Measurements from ENCODE around the gene PIPOX. TPM values are rescaled to one million over a fixed set of nuclear protein-coding genes. Genes with fewer than 3 reads are reported as not detected.
A peak's percentile ranks its signal among the peaks of the same experiment; 100 is the strongest.

PIPOX gene, protein sequence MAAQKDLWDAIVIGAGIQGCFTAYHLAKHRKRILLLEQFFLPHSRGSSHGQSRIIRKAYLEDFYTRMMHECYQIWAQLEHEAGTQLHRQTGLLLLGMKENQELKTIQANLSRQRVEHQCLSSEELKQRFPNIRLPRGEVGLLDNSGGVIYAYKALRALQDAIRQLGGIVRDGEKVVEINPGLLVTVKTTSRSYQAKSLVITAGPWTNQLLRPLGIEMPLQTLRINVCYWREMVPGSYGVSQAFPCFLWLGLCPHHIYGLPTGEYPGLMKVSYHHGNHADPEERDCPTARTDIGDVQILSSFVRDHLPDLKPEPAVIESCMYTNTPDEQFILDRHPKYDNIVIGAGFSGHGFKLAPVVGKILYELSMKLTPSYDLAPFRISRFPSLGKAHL
- polyA plus RNA-seq (2013, experiment 1 of 2) = 21.1 TPM
- polyA plus RNA-seq (2013, experiment 2 of 2) = 21.7 TPM

- peak within 1 kb of the TSS; percentile 98 for H3K27ac ChIP-seq (ENCODE audit: low read depth, low read length)
- no peaks in the 10 kb centered on the region for H3K27me3 ChIP-seq (ENCODE audit: insufficient read depth, low read length)
- 15% methylated on average over 13 of the region's 13 CpGs for WGBS
- H3K4me1 ChIP-seq (ENCODE audit: insufficient read depth, low read length) = peaks cover 46% of the 10 kb centered on the region
- peak within 1 kb of the TSS; percentile 18; the same call in 1 of the 2 replicates for H3K4me3 ChIP-seq (ENCODE audit: low read length)
- peak within 1 kb of the TSS; percentile 80 for H3K9ac ChIP-seq (ENCODE audit: low read depth, low read length)
- H3K9me3 ChIP-seq (ENCODE audit: insufficient read depth, low read depth, low read length) = no peaks in the 10 kb centered on the region
- peaks cover 4% of the 10 kb centered on the region; the same call in 1 of the 2 replicates for H3K36me3 ChIP-seq (ENCODE audit: insufficient read depth, low read length)
Measured at GRCh38 chr17:29042679-29043538, at the start of gene PIPOX. Gene PIPOX (plus strand): TSS chr17:29043141. CDS start chr17:29043226, 85 bp downstream.

- Histone ChIP-seq H3K4me3 (ENCODE audit: low read length) (no peak overlapping the region), H3K36me3 (ENCODE audit: insufficient read depth, low read length) (no peaks in the 10 kb centered on the region), H3K27ac (ENCODE audit: low read depth, low read length) (no peak overlapping the region), H3K27me3 (ENCODE audit: insufficient read depth, low read length) (peaks cover 12% of the 10 kb centered on the region; the same call in 1 of the 2 replicates), H3K9ac (ENCODE audit: low read depth, low read length) (no peak overlapping the region), H3K4me1 (ENCODE audit: insufficient read depth, low read length) (peaks cover 9% of the 10 kb centered on the region), H3K9me3 (ENCODE audit: insufficient read depth, low read depth, low read length) (no peaks in the 10 kb centered on the region)
- WGBS = 93% methylated on average over 13 of the region's 13 CpGs
Measured at GRCh38 chr17:28993645-28994426, 49.1 kb upstream of the PIPOX start.

- Histone ChIP-seq H3K27me3 (ENCODE audit: insufficient read depth, low read length) (peaks cover 12% of the 10 kb centered on the region; the same call in 1 of the 2 replicates), H3K9ac (ENCODE audit: low read depth, low read length) (no peak overlapping the region), H3K36me3 (ENCODE audit: insufficient read depth, low read length) (no peaks in the 10 kb centered on the region), H3K4me1 (ENCODE audit: insufficient read depth, low read length) (peaks cover 9% of the 10 kb centered on the region), H3K4me3 (ENCODE audit: low read length) (no peak overlapping the region), H3K27ac (ENCODE audit: low read depth, low read length) (no peak overlapping the region), H3K9me3 (ENCODE audit: insufficient read depth, low read depth, low read length) (no peaks in the 10 kb centered on the region)
- WGBS = 71% methylated on average over 5 of the region's 5 CpGs
Measured at GRCh38 chr17:28996554-28997096, 46.3 kb upstream of the PIPOX start.

GRCh38 chr17:28997806-28998205, 45.1 kb upstream of the PIPOX start:
- Histone ChIP-seq H3K4me3 (ENCODE audit: low read length) (no peak overlapping the region), H3K36me3 (ENCODE audit: insufficient read depth, low read length) (no peaks in the 10 kb centered on the region), H3K4me1 (ENCODE audit: insufficient read depth, low read length) (peaks cover 20% of the 10 kb centered on the region), H3K27me3 (ENCODE audit: insufficient read depth, low read length) (peaks cover 12% of the 10 kb centered on the region; the same call in 1 of the 2 replicates), H3K27ac (ENCODE audit: low read depth, low read length) (no peak overlapping the region), H3K9ac (ENCODE audit: low read depth, low read length) (no peak overlapping the region), H3K9me3 (ENCODE audit: insufficient read depth, low read depth, low read length) (no peaks in the 10 kb centered on the region)
- WGBS = 91% methylated on average over 1 of the region's 1 CpG

- WGBS = 95% methylated on average over 3 of the region's 5 CpGs
- no peaks in the 10 kb centered on the region for H3K36me3 ChIP-seq (ENCODE audit: insufficient read depth, low read length)
- H3K9me3 ChIP-seq (ENCODE audit: insufficient read depth, low read depth, low read length) = no peaks in the 10 kb centered on the region
- peaks cover 21% of the 10 kb centered on the region for H3K27me3 ChIP-seq (ENCODE audit: insufficient read depth, low read length)
- H3K9ac ChIP-seq (ENCODE audit: low read depth, low read length) = no peak overlapping the region
- H3K4me1 ChIP-seq (ENCODE audit: insufficient read depth, low read length) = peaks cover 29% of the 10 kb centered on the region
- H3K4me3 ChIP-seq (ENCODE audit: low read length) = no peak overlapping the region
- H3K27ac ChIP-seq (ENCODE audit: low read depth, low read length) = no peak overlapping the region
Measured at GRCh38 chr17:28999206-28999605, 43.7 kb upstream of the PIPOX start.

GRCh38 chr17:29000973-29001372, 42.0 kb upstream of the PIPOX start:
- WGBS = 97% methylated on average over 4 of the region's 5 CpGs
- Histone ChIP-seq H3K27me3 (ENCODE audit: insufficient read depth, low read length) (peaks cover 36% of the 10 kb centered on the region), H3K27ac (ENCODE audit: low read depth, low read length) (no peak overlapping the region), H3K9me3 (ENCODE audit: insufficient read depth, low read depth, low read length) (no peaks in the 10 kb centered on the region), H3K9ac (ENCODE audit: low read depth, low read length) (no peak overlapping the region), H3K36me3 (ENCODE audit: insufficient read depth, low read length) (no peaks in the 10 kb centered on the region), H3K4me3 (ENCODE audit: low read length) (no peak overlapping the region), H3K4me1 (ENCODE audit: insufficient read depth, low read length) (peaks cover 29% of the 10 kb centered on the region)

DNA sequence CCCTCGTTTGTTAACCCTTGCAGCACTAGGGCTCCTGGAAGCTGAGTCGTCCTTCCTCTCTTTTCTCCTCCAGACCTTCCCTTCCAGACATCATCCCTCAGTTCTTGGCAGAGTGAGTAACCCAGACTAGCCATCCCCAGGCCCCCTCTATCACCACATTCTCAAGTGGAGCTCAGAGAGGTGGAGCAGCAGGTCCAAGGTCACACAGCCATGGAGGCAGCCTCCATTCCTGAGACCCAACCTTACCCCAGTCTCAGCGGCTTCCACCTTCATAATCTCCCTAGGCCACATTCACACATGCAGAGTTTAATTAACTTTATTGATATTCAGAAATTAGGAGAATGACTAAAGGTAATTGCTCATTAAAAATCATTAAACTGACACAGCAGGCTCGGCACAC, 40.1 kb upstream of the PIPOX start:
- no peaks in the 10 kb centered on the region for H3K36me3 ChIP-seq (ENCODE audit: insufficient read depth, low read length)
- peaks cover 30% of the 10 kb centered on the region for H3K4me1 ChIP-seq (ENCODE audit: insufficient read depth, low read length)
- no peak overlapping the region for H3K9ac ChIP-seq (ENCODE audit: low read depth, low read length)
- WGBS = 42% methylated on average over 4 of the region's 4 CpGs
- no peak overlapping the region for H3K4me3 ChIP-seq (ENCODE audit: low read length)
- no peaks in the 10 kb centered on the region for H3K9me3 ChIP-seq (ENCODE audit: insufficient read depth, low read depth, low read length)
- peaks cover 47% of the 10 kb centered on the region for H3K27me3 ChIP-seq (ENCODE audit: insufficient read depth, low read length)
- no peak overlapping the region for H3K27ac ChIP-seq (ENCODE audit: low read depth, low read length)

DNA sequence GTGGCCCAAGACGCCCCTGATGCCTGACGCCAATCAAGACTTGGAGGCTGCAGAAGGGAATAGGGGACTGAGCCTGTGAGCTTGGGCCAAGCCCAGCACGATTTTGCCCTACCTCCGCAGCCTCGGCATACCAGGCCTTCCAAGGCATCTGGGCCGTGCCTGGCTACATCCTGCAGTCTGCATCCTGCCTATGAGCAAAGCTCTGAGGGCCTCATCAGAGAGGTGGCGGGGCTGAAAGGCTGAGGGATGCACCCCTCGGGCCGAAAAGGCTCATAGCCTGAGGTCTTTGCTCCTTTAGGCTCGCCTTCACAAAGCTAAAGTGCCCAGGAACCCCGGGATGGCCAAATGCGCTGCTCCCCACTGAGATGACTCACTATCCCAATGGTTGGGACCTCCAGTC, 39.7 kb upstream of the PIPOX start:
- peaks cover 45% of the 10 kb centered on the region for H3K27me3 ChIP-seq (ENCODE audit: insufficient read depth, low read length)
- H3K9me3 ChIP-seq (ENCODE audit: insufficient read depth, low read depth, low read length) = no peaks in the 10 kb centered on the region
- WGBS = 62% methylated on average over 12 of the region's 12 CpGs
- no peak overlapping the region for H3K27ac ChIP-seq (ENCODE audit: low read depth, low read length)
- peaks cover 35% of the 10 kb centered on the region for H3K4me1 ChIP-seq (ENCODE audit: insufficient read depth, low read length)
- no peaks in the 10 kb centered on the region for H3K36me3 ChIP-seq (ENCODE audit: insufficient read depth, low read length)
- H3K9ac ChIP-seq (ENCODE audit: low read depth, low read length) = no peak overlapping the region
- H3K4me3 ChIP-seq (ENCODE audit: low read length) = no peak overlapping the region

DNA sequence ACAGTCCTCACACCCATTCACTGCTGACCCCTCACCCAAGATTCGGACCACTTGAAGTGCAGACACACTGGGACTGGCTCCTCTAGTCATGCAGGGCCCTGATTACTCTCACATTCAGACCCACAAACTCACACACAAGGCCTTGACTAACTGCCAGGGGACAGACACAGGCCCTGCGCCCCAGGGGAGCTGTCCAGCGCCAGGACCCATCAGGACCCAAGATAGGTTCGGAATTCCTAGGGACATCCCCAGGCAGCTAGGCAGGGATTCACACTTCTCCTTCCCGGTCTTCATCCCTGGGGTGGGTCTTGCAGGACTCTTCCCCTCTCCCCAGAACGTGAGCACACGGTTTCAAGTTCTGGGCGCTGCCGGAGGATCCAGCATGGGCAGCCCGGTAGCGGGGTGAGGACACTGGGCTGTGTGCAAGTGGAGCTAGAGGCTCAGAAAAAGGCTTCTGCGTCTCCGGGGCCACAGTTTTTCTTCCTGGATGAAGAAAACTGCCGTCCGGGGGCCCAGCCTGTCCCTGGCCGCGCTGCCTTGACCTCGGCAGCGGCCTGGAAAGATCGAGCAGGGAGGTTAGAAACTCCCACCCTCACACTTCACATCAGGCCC, 38.8 kb upstream of the PIPOX start:
- no peaks in the 10 kb centered on the region for H3K36me3 ChIP-seq (ENCODE audit: insufficient read depth, low read length)
- 76% methylated on average over 20 of the region's 20 CpGs for WGBS
- H3K9me3 ChIP-seq (ENCODE audit: insufficient read depth, low read depth, low read length) = no peaks in the 10 kb centered on the region
- peaks cover 42% of the 10 kb centered on the region for H3K27me3 ChIP-seq (ENCODE audit: insufficient read depth, low read length)
- no peak overlapping the region for H3K4me3 ChIP-seq (ENCODE audit: low read length)
- H3K4me1 ChIP-seq (ENCODE audit: insufficient read depth, low read length) = peaks cover 41% of the 10 kb centered on the region
- H3K27ac ChIP-seq (ENCODE audit: low read depth, low read length) = no peak overlapping the region
- no peak overlapping the region for H3K9ac ChIP-seq (ENCODE audit: low read depth, low read length)

GRCh38 chr17:29005936-29006511, 36.9 kb upstream of the PIPOX start, which contains the start of gene SEZ6:
Gene SEZ6 (minus strand): TSS chr17:29006033. CDS start chr17:29005869, 164 bp downstream.
- 5% methylated on average over 43 of the region's 43 CpGs for WGBS
- Histone ChIP-seq H3K27ac (ENCODE audit: low read depth, low read length) (no peak within 1 kb of the TSS), H3K36me3 (ENCODE audit: insufficient read depth, low read length) (no peaks in the 10 kb centered on the region), H3K4me3 (ENCODE audit: low read length) (peak within 1 kb of the TSS; percentile 48), H3K4me1 (ENCODE audit: insufficient read depth, low read length) (peaks cover 59% of the 10 kb centered on the region), H3K27me3 (ENCODE audit: insufficient read depth, low read length) (peaks cover 42% of the 10 kb centered on the region), H3K9ac (ENCODE audit: low read depth, low read length) (no peak within 1 kb of the TSS), H3K9me3 (ENCODE audit: insufficient read depth, low read depth, low read length) (no peaks in the 10 kb centered on the region)
